GM12878 (cell line): ENCODE measurements around the gene RAB30.

Experiments used
- EZH2 ChIP-seq: IDR thresholded peaks from 2 replicates; pipeline ENCODE4 v1.6.1; 2012; ENCODE audit warnings: low read depth, mild to moderate bottlenecking, control low read depth, inconsistent platforms, low read length, borderline replicate concordance; ENCODE audit not compliant: control insufficient read depth
- POLR2AphosphoS5 ChIP-seq: IDR thresholded peaks from 2 replicates; pipeline ENCODE4 v1.6.1; 2011; ENCODE audit warnings: mild to moderate bottlenecking, low read length, inconsistent platforms

DNA sequence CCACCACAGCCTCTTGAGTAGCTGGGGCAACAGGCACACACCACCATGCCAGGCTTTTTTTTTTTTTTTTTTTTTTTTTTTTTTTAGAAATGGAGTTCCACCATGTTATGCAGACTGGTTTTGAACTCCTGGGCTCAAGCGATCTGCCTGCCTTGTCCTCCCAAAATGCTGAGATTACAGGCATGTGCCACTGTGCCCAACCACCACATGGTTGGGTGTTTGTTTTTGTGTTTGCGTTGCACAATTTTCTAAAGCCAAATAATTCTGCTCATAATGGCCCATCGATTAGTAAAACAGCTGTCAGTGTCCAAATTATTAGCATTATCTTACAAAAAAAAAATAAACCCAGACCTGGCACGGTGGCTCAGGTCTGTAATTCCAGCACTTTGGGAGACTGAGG lies 104.3 kb downstream of the RAB30 start:
- TF ChIP-seq EZH2, result no peak
- no peak for TF ChIP-seq POLR2AphosphoS5
